ENCODE measurements around the gene NDUFA11.
"Not testable (repeated sequence)": the region's sequence is repeated elsewhere in the genome, so short reads cannot be mapped to it uniquely, and the experiment has no call there.

Gene NDUFA11

GRCh38 chr19:5851302-5851701 lies 52.3 kb downstream of the NDUFA11 start, which contains the start of gene FUT3:
FUT3 (minus strand) TSS chr19:5851449.
- no peak for DNase-seq

- DNase-seq: no peak
Measured at GRCh38 chr19:5850743-5851293, 52.8 kb downstream of the NDUFA11 start.

- DNase-seq: no peak
Measured at GRCh38 chr19:5850189-5850588, 53.4 kb downstream of the NDUFA11 start.

- DNase-seq: not testable (repeated sequence)
Measured at GRCh38 chr19:5848621-5849020, 55.0 kb downstream of the NDUFA11 start.

- not testable (repeated sequence) for DNase-seq
Measured at GRCh38 chr19:5847846-5848245, 55.7 kb downstream of the NDUFA11 start.

Measured in NCI-H2081 (cell line).